Neutrophil (primary cell): ENCODE measurements around the gene ANKS1A.

Source experiments
- H3K27ac ChIP-seq: fragments of 200-600 bp; sonication (generic); 2 replicates; pipeline ENCODE4 v1.5.1; 2016; ENCODE audit warnings: mild to moderate bottlenecking, moderate library complexity
- H3K27me3 ChIP-seq: fragments of 200-600 bp; sonication (generic); 2 replicates; pipeline ENCODE4 v1.6.0; 2016; ENCODE audit warnings: mild to moderate bottlenecking
- H3K36me3 ChIP-seq: fragments of 200-600 bp; sonication (generic); 2 replicates; pipeline ENCODE4 v1.5.1; 2017
- H3K4me1 ChIP-seq, 2 experiments: fragments of 200-600 bp in 1 of 2; sonication (generic) in 1 of 2; 1 replicate in 1 of 2; 2 replicates in 1 of 2; pipeline versions ENCODE4 v1.5.1 to v1.6.1; 2013 to 2016; ENCODE audit warnings: low read depth in 1 of 2, low read length in 1 of 2, mild to moderate bottlenecking in 1 of 2, moderate library complexity in 1 of 2; ENCODE audit not compliant: control insufficient read depth in 1 of 2, insufficient read depth in 1 of 2
- H3K4me3 ChIP-seq, 2 experiments: fragments of 200-600 bp in 1 of 2; sonication (generic) in 1 of 2; 1 replicate in 1 of 2; 2 replicates in 1 of 2; pipeline ENCODE4 v1.5.1; 2013 to 2016; ENCODE audit warnings: low read depth in 1 of 2, low read length in 1 of 2, mild to moderate bottlenecking in 1 of 2, moderate library complexity in 1 of 2
- H3K9me3 ChIP-seq: fragments of 200-600 bp; sonication (generic); 2 replicates; pipeline ENCODE4 v1.5.1; 2016
- CTCF ChIP-seq: fragments of 200-600 bp; sonication (generic); IDR thresholded peaks from 2 replicates; pipeline ENCODE4 v1.5.1; 2016; ENCODE audit warnings: antibody characterized with exemption

Gene ANKS1A

GRCh38 chr6:34957231-34957783 lies 68.3 kb downstream of the ANKS1A start:
- no peak for TF ChIP-seq CTCF
- H3K4me1 ChIP-seq: peaks cover 0 to 10% of the 10 kb centered on the region in 2 experiments
- H3K27ac ChIP-seq: no peak overlapping the region
- H3K4me3 ChIP-seq: no peak overlapping the region
- H3K27me3 ChIP-seq: no peaks in the 10 kb centered on the region
- H3K36me3 ChIP-seq: peaks cover 14% of the 10 kb centered on the region
- no peaks in the 10 kb centered on the region for H3K9me3 ChIP-seq

GRCh38 chr6:34958734-34959133 lies 69.7 kb downstream of the ANKS1A start:
- no peaks in the 10 kb centered on the region for H3K9me3 ChIP-seq
- H3K27ac ChIP-seq: peak overlapping the region; percentile 39
- H3K36me3 ChIP-seq: peaks cover 14% of the 10 kb centered on the region
- TF ChIP-seq CTCF: no peak
- no peaks in the 10 kb centered on the region for H3K27me3 ChIP-seq
- peaks cover 0 to 10% of the 10 kb centered on the region in 2 experiments for H3K4me1 ChIP-seq
- no peak overlapping the region for H3K4me3 ChIP-seq

- TF ChIP-seq CTCF: no peak
- peaks cover 14% of the 10 kb centered on the region for H3K36me3 ChIP-seq
- no peaks in the 10 kb centered on the region for H3K27me3 ChIP-seq
- H3K27ac ChIP-seq: peak overlapping the region; percentile 39
- no peak overlapping the region for H3K4me3 ChIP-seq
- H3K4me1 ChIP-seq: peaks cover 0 to 10% of the 10 kb centered on the region in 2 experiments
- no peaks in the 10 kb centered on the region for H3K9me3 ChIP-seq
Observed at GRCh38 chr6:34959224-34959623, 70.2 kb downstream of the ANKS1A start.

GRCh38 chr6:34961082-34961481 lies 72.0 kb downstream of the ANKS1A start:
- H3K27me3 ChIP-seq: no peaks in the 10 kb centered on the region
- no peak for TF ChIP-seq CTCF
- H3K4me3 ChIP-seq: no peak overlapping the region
- H3K9me3 ChIP-seq: no peaks in the 10 kb centered on the region
- no peak overlapping the region for H3K27ac ChIP-seq
- peaks cover 0 to 6% of the 10 kb centered on the region in 2 experiments for H3K4me1 ChIP-seq
- peaks cover 17% of the 10 kb centered on the region for H3K36me3 ChIP-seq

- Histone ChIP-seq H3K4me3 (no peak overlapping the region), H3K27me3 (no peaks in the 10 kb centered on the region), H3K36me3 (peaks cover 17% of the 10 kb centered on the region), H3K4me1 (peaks cover 0 to 6% of the 10 kb centered on the region in 2 experiments), H3K27ac (no peak overlapping the region), H3K9me3 (no peaks in the 10 kb centered on the region)
- no peak for TF ChIP-seq CTCF
Observed at GRCh38 chr6:34961574-34961973, 72.5 kb downstream of the ANKS1A start.

GRCh38 chr6:34964564-34964963 lies 75.5 kb downstream of the ANKS1A start:
- Histone ChIP-seq H3K4me1 (no peaks in the 10 kb centered on the region), H3K27me3 (no peaks in the 10 kb centered on the region), H3K4me3 (no peak overlapping the region), H3K9me3 (no peaks in the 10 kb centered on the region), H3K36me3 (peaks cover 13% of the 10 kb centered on the region), H3K27ac (no peak overlapping the region)
- no peak for TF ChIP-seq CTCF
